ENCODE measurements around the gene BEST4.

- TF ChIP-seq CTCF (IDR thresholded peaks at IDR 0.05): no peak
- no peak for TF ChIP-seq USF2 (IDR thresholded peaks at IDR 0.05; ENCODE audit: borderline replicate concordance, low read depth, low read length)
- TF ChIP-seq ZBTB33 (IDR thresholded peaks at IDR 0.05; ENCODE audit: borderline replicate concordance, low read depth): no peak
- no peak for TF ChIP-seq PBX3 (IDR thresholded peaks at IDR 0.05)
- TF ChIP-seq REST (IDR thresholded peaks at IDR 0.05; ENCODE audit: low read depth, low read length): no peak
Observed at GRCh38 chr1:44783697-44784093, 4.3 kb downstream of the BEST4 start.

Data from SK-N-SH (cell line).